HK-2 (cell line): ENCODE results near the gene TRIP12.
"Not testable (repeated sequence)": the region's sequence is repeated elsewhere in the genome, so short reads cannot be mapped to it uniquely, and the experiment has no call there.

Experiments
- DNase-seq: peaks from one replicate; pipeline ENCODE4 v3.0.0-alpha.2; 2018; ENCODE audit not compliant: unreplicated experiment

TRIP12 gene

GRCh38 chr2:229831805-229832509 lies 89.9 kb downstream of the TRIP12 start:
- DNase-seq: no peak

DNA sequence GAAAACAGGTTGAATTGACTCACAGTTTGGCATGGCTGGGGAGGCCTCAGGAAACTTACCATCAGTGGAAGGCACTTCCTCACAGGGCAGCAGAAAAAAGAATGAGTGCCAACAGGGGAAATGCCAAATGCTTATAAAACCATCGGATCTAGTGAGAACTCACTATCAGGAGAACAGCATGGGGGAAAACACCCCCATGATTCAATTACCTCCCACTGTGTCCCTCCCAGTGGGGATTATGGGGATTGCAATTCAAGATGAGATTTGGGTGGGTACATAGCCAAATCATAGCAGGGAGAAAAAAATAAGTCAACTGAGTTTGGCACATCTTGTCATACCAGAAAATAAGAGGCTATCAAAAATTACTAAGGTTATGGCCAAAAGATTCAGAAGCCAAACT lies 96.3 kb downstream of the TRIP12 start:
- DNase-seq: no peak

DNA sequence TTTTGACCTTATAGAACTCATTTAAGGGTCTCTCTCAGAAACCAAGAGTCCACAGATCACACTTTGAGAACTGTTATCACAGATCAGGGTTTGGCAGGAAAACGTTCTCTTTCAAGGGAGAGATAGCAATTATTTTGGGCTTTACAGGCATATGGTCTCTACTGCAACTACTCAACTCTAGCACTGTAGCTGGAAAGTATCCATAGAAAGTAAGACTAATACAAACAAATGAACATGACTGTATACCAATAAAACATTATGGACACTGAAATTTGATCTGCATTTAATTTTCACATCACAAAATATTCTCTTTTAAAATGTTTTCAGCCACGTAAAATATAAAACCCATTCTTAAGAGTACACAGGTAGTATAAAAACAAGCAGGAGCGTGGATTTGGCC lies 100.5 kb downstream of the TRIP12 start:
- no peak for DNase-seq

DNA sequence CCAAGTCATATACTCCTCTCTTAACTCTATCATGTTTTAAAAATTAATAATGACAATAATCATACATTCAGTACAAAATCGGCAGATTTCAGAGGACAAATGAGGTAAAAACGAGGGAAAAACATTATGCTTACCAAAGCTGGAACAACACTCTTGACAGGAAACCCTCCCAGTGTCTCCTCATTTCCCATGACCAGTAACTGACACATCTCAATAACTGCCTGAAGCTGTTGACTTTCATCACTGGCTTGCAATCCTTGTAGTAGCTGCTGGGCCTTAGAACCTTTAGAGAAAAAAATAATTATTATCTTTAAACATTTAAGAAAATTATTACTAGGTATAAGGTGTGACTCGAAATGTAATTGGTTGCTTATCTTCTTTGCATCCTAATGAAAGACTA lies 103.6 kb downstream of the TRIP12 start:
- DNase-seq: no peak

GRCh38 chr2:229815858-229816257 lies 106.0 kb downstream of the TRIP12 start:
- no peak for DNase-seq

DNA sequence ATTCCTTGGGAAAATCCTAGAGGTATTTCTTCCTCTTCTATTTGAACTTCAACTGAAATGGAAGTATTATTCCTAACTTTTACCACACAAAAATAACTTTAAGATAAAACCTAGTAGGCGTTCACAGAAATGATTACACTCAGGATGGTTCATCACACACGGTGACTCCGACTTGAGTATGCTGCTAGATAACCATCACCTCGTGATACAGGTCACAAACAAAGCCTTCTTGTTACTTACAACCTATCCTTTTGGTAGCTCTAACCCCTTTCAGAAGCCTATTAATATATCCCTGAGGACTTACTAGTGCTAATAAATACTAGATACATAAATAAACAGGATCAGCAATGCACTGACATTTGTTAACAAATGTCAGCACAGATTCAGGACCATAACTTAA lies 106.5 kb downstream of the TRIP12 start:
- DNase-seq: no peak

GRCh38 chr2:229810786-229811185 lies 111.0 kb downstream of the TRIP12 start:
- DNase-seq: no peak

- DNase-seq: no peak
Observed at GRCh38 chr2:229805559-229805958, 116.2 kb downstream of the TRIP12 start.

DNA sequence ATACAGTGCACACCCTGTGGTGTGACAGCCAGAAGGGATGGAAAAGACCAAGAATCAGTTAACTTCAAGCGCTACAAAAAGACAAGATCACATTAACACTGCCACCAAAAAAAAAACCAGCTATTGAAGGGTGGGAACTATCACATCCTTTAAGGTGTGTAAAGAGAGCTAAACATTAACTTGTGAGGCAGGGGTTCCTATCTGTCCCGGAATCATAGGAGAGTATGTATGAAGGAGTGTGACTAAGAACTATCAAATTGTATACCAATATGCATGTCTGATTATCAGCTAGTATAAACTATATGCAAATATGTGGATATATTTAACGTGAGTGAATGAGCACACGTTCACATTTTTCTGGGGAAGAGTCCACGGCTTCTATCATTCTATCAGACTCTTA lies 119.0 kb downstream of the TRIP12 start:
- no peak for DNase-seq

- peak; percentile 34 for DNase-seq
Observed at GRCh38 chr2:229800997-229801754, 120.6 kb downstream of the TRIP12 start.

DNA sequence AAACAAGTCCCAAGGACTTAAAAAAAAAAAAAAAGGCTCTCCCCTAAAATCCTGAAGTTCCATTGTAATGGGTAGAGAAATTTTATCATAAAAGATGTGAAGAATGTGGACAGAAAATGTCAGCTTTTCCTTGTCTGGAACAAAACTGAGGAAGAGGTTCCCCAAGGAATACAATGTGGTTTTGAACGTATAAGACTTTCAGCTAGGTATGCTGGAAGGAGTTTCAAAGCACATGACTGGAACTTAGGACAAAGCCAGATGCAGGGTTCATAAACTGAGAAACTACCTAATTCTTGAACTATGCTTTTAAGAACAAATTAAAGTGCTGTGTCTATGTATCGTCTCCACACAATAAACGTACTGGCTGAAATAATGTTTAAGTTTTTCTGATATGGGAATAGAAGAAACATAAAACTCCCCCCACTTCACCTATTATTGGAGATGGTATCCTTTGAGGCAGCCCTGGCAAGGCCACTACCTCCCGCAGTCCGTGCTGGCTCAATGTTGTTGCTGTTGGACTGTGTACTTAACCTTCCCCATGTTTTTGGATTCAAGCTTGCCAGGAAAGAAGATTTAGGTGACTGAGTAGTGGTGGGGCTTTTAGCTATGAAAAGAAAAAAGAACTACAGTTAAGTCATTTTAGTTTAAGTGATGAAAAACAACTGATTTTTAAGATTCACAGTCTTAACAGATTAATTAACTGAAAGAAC lies 123.2 kb downstream of the TRIP12 start:
- DNase-seq: no peak

DNA sequence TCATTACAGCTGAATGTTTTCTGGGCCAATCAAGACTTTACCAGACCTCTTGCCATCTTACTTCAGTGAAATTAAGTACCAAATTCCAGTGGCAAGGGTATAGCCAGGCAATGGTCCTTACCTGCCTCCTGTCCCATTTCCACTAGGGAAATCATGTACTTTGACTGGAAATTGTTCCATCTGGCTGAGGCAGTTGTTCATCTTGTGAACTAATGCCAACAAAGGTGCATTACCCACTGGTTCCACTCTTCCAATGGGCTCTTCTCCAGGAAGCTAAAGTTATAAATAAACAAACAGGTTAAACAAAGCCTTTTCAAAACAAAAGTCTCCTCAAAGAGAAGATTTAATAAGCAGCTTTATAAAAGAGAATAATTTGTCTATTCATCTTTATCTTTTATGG lies 126.8 kb downstream of the TRIP12 start:
- DNase-seq: no peak

- no peak for DNase-seq
Observed at GRCh38 chr2:229794636-229795035, 127.2 kb downstream of the TRIP12 start.

DNA sequence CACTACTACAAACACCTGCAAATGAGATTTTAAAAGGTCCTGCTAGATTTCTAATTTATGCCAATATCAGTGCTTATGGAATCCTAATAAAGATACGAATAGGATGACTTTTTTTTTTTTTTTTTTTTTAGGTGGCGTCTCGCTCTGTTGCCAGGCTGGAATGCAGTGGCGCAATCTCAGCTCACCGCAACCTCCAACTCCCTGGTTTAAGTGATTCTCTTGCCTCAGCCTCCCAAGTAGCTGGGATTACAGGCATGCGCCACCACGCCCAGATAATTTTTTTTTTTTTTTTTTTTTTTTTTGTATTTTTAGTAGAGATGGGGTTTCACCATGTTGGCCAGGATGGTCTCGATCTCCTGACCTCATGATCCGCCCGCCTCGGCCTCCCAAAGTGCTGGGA lies 135.5 kb downstream of the TRIP12 start:
- DNase-seq: not testable (repeated sequence)

DNA sequence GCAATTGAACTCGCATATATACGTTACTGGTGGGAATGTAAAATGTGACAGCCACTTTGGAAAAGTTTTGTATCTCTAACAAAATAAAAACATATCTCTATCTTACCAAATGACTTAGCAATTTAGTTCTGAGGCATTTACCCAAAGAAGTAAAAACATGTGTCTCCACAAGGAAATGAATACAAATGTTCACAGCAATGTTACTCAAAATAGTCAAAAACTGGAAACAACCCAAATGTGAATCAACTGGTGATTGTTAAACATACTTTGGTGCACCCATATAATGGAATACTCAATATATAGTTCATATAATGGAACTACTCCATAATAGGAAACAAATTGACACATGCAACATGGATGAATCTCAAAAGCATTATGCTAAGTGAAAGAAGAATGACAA lies 137.0 kb downstream of the TRIP12 start:
- DNase-seq: no peak

DNA sequence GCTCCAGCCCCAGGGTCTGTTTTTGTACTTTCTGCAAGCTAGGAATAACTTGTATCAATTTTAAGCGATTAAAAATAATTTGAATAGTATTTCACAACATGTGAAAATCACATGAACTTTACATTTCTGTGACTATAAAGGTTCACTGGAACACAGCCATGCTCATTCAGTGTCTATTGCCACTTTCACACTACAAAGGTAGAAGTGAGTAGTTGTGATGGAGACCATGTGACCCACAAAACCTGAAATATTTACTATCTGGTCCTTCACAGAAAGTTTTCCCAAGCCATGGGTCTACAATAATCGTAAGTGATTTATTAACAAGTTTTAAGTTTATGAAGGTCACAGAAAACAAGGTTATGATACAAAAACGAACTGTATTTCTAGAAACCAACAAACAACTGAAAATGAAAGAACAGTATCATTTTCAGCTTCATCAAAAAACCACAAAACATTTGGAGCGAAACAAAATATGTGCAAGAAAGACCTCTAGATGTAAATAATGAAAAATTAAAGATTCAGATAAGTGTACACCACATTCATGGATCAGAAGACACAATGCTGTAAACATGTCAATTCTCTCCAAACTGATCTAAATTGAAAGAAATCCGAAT lies 138.6 kb downstream of the TRIP12 start:
- DNase-seq: no peak

DNA sequence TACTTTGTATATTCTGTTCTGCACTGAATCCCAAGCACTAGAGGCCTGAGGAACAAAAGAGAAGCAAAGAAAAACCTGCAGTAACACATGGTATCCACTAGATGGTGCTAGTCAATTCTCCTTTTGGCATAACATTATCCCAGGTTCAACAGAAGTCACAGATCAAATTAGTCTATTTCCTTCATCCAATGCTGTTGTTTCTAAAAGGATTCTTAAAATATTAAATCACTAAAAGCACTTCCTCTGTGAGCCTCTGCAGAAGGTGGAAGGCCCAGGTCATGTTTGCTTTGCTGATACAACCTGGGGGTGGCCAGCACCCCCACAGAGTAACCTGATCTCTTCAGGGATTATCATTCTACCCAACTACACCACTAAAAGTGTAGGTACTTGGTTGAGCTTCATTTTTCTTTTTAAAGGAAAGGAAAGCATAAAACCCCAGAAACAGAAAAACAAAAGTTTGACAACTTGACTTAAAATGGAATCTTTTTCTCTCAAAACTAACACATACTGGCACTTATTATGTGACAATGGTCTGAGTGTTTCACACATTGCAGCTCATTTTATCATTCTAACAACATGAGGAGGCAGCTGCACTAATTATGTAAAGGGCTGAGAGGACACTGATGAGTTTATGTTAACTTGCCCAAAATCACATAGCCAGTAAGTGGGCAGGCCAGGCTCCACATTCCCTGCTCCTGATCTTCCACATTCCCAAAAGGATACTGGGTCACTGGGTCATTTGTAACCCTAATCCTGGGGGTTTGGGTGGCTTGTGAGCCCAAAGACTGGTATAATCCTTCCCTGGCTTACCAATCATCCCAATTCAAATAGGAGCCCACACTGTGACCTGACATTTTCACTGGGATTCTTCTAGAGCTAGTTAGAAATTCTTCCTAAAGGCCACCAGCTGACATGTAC lies 140.7 kb downstream of the TRIP12 start:
- DNase-seq: no peak

DNA sequence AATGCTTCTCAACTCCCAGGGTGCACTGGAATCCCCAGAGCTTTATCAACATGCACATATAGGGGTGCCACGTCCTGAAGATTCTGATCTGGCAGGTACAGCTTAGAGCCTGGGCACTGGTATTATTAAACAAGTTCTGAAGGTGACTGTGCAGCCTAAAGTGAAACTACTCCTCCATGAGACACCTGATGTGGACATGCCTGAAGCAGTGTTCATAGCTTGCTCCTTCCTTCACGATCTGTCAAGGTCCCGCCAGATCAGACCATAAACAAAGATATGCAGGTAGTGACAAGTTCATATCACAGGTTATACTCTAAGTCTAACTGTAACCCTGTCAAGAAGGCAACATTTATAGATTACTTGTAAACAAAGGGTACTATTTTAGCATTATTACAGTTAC lies 142.2 kb downstream of the TRIP12 start:
- DNase-seq: no peak

DNA sequence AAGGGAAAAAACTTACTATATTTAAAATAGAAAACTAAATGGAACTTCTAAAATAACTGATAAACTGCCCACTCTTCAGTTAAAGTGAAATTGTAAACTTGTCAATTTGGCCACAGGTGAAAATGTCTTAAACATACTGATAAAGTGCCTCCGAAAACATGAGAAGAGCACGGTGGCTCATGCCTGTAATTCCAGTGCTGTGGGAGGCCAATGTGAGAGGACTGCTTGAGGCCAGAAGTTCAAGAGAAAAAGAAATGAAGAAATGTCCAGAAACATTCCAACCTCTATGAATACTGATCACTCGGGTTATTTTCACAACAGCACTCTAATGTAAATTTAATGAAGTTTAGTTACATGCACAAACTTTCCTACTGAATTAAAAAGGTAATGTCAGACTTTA lies 144.1 kb downstream of the TRIP12 start:
- no peak for DNase-seq

DNA sequence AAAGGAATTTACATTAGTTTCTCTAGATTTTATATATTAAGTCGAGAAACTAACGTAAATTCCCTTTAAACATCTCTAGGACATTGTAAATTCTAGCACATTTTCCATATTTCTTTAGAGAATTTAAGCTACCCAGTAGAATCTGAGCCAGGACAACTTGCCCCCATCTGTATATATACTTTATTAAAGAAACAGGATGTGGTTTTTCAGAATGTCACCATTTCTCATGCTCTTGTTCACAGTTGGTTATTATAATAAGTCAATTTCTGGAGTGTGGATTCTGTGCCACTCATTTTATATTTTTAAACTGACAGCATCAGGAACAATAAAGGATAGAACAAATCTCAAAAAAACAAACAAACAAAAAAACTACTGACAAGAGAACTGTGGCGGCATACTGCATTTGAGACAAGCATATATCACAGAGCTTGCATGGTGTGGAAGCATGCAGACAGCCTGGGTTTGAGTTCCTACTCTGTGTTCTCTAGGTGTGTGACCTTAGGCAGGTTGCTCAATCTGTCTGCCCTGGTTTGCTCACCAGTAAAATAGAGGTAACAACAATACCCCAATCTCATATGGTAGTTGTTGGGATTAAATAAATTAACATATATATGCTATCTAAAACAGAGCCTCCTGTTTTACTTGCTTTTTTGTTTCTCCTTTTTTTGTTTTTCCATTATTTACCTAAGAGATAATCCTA lies 146.0 kb downstream of the TRIP12 start:
- DNase-seq: no peak

DNA sequence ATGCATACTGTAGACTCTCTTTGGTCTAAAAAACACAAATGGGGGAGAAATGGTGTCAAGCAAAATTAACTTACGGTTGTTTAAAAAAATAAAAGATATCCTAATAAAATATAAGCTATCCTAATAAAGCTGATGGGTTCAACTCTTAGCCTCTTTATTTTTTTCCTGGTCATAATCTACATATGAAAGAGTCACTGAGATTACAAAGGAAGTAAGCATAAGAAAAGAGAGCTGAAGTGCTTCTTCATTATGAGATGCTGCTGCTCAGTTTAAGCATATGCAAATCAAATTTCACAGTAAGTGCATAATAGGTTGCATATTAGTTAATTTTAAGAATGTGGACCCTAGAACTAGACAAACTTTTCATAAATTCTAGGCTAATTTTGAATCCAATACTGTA lies 147.6 kb downstream of the TRIP12 start:
- no peak for DNase-seq
